ENCODE measurements around the gene AFAP1. TPM values are rescaled to one million over a fixed set of nuclear protein-coding genes. Genes with fewer than 3 reads are reported as not detected.

AFAP1 gene
- total RNA-seq, 1 donor from 2014 or later = 28.7 TPM

DNA sequence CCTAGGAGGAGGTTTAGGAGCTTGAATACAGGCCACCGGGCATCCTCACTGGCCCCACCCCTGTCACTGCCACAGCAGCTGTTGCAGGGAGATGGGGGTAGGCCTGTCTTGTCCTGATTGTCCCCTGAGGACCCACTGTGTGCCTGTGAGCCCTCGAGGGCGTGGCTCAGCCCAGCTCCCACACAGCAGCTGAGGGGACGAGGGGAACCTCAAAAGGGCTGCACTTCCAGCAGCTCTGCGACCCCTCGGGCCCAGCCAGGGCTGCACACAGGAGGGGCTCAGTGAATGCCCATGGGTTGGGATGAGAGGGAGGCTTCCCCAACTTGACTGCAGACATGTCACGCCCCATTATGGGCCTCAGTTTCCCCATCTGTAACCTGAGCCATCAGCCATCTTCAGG is 225.9 kb downstream of the AFAP1 start:
- Histone ChIP-seq H3K9me3 (no peaks in the 10 kb centered on the region), H3K4me1 (no peaks in the 10 kb centered on the region), H3K27ac (no peak overlapping the region), H3K4me3 (no peak overlapping the region), H3K36me3 (no peaks in the 10 kb centered on the region), H3K27me3 (no peaks in the 10 kb centered on the region)
- TF ChIP-seq, protein P1, sequence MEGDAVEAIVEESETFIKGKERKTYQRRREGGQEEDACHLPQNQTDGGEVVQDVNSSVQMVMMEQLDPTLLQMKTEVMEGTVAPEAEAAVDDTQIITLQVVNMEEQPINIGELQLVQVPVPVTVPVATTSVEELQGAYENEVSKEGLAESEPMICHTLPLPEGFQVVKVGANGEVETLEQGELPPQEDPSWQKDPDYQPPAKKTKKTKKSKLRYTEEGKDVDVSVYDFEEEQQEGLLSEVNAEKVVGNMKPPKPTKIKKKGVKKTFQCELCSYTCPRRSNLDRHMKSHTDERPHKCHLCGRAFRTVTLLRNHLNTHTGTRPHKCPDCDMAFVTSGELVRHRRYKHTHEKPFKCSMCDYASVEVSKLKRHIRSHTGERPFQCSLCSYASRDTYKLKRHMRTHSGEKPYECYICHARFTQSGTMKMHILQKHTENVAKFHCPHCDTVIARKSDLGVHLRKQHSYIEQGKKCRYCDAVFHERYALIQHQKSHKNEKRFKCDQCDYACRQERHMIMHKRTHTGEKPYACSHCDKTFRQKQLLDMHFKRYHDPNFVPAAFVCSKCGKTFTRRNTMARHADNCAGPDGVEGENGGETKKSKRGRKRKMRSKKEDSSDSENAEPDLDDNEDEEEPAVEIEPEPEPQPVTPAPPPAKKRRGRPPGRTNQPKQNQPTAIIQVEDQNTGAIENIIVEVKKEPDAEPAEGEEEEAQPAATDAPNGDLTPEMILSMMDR (IDR thresholded peaks at IDR 0.05) = no peak
- DNase-seq (no peak), ATAC-seq (no peak)
- intact Hi-C loops (cut with DNase I) = no loop called here

DNA sequence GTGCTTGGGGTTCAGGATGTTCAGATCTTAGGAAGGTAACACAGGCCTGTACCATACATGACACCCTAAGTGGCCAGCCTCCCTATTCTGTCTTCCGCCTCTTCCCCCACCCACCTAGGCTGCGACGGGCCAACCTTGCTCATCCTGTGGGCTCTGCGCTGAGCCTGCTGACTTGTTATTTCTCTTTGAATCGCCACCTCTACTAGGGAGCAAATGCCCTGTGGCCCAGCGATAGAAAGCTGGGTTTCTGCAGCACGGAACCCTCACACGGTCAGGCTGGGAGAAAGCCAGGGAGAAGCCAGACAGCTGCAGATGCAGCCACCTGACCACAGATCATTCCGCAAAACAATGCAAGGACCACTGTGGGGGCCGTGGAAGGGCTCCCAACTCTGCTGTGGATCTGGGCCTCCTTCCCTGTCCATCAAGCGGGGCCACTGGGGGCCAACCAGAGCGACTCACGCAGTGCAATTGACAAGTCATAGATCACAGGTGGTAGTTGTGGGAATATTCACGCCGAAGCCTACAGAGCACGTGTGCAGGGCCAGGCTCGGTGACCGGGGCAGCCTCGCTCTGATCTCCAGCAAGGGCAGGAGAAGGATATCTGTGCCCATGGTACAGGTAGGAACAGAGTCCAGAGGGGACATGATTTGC is 227.5 kb downstream of the AFAP1 start:
- DNase-seq (no peak), ATAC-seq (no peak)
- no peaks in the 10 kb centered on the region for H3K27me3 ChIP-seq
- no peaks in the 10 kb centered on the region for H3K9me3 ChIP-seq
- intact Hi-C loops (cut with DNase I) = no loop called here
- no peak overlapping the region for H3K27ac ChIP-seq
- no peaks in the 10 kb centered on the region for H3K36me3 ChIP-seq
- no peak overlapping the region for H3K4me3 ChIP-seq
- TF ChIP-seq, protein P1 (IDR thresholded peaks at IDR 0.05) = no peak
- H3K4me1 ChIP-seq = no peaks in the 10 kb centered on the region

DNA sequence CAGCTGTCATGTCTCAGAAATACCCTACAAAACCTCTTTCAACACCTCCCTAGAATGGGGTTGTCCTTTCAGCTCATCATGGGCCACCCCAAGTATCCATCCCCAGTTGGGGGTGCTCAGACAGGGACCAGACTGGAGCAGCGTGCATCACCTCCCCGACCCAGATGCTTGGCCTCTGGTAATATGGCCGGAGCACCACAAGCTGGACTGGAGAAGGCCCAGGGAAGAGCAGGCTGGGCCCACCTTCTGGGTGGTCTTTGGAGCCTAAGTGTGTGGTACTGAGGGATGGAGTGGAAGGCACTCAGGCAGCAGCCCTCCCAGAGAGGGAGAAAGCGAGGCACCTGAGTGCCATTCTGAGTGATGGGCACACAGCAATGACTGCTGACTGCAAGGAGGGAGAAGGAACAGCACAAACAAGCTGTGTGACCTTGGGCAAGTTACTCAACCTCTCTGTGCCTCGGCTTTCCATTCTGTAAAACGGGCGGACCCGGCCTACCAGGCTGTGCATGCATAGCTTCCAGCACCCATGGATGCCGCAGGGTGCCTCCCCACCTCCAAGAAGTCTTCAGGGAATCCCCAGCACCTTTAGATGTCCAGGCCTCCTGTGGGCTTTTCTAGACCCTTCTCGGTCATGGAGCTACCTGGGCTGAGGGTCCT is 228.2 kb downstream of the AFAP1 start:
- no peak for ATAC-seq
- H3K4me1 ChIP-seq = no peaks in the 10 kb centered on the region
- H3K9me3 ChIP-seq = no peaks in the 10 kb centered on the region
- TF ChIP-seq, protein P1 (IDR thresholded peaks at IDR 0.05) = no peak
- intact Hi-C loops (cut with DNase I) = no loop called here
- no peaks in the 10 kb centered on the region for H3K36me3 ChIP-seq
- DNase-seq = no peak
- no peaks in the 10 kb centered on the region for H3K27me3 ChIP-seq
- no peak overlapping the region for H3K4me3 ChIP-seq
- no peak overlapping the region for H3K27ac ChIP-seq

DNA sequence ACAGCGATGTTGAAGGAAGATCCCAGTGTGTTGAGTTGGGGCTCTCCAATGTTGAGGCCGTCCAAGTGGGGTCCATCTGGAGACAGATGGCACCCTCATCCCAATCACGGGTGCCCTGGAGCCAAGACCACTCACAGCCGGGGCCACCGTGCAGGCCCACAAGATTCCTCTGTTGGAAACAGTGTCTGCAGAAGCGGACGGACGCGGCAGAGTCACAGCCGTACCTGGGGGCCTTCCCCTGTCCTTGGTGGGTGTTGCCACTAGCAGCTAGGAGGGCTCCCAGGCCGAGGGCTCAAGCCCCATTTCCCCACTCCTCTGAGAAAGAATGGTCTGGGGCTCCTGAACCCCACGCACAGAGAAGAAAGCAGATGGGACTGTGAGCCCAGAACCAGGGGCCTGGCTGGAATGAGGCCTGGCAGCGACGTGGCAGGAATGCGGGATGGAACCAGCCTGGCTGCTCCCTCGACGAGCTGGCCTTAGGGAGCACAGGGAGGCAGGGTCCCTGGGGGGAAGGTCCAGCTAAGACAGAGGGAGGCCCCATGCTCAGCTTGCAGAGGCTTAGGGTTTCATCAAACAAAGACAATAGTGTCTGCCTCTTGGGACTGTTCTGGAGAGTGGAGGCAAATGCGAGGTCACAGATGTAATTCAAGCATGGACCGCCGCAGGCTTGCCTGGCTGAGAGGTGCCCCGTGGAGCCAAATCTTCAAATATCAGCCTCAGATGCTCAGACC is 228.9 kb downstream of the AFAP1 start:
- H3K4me1 ChIP-seq = no peaks in the 10 kb centered on the region
- ATAC-seq (no peak), DNase-seq (no peak)
- H3K27ac ChIP-seq = no peak overlapping the region
- H3K36me3 ChIP-seq = no peaks in the 10 kb centered on the region
- H3K9me3 ChIP-seq = no peaks in the 10 kb centered on the region
- no peaks in the 10 kb centered on the region for H3K27me3 ChIP-seq
- intact Hi-C loops (cut with DNase I) = no loop called here
- TF ChIP-seq, protein P1 (IDR thresholded peaks at IDR 0.05) = no peak
- H3K4me3 ChIP-seq = no peak overlapping the region

DNA sequence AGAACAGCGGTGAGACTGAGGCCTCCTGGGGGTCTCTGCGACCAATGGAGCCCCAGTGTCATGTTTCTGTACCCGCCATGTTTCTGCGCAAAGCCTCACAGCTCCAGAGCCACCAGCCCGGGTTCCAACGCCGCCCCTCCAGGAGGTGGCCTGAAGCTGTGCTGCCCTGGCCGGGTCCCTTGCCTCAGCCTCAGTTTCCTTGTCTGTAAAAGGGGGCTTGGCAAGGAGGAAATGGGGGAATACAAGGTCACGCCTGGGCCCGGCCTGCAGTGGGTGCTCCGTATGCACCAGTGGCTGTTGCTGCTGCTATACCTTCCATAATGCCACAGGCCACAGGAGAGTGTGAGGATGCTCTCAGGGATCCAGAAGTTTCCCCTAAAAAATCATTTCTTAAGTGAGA is 229.5 kb downstream of the AFAP1 start:
- Histone ChIP-seq H3K36me3 (no peaks in the 10 kb centered on the region), H3K4me3 (no peak overlapping the region), H3K27ac (no peak overlapping the region), H3K27me3 (no peaks in the 10 kb centered on the region), H3K4me1 (no peaks in the 10 kb centered on the region), H3K9me3 (no peaks in the 10 kb centered on the region)
- intact Hi-C loops (cut with DNase I) = no loop called here
- TF ChIP-seq, protein P1 (IDR thresholded peaks at IDR 0.05) = no peak
- DNase-seq = no peak
- no peak for ATAC-seq
